Type B pancreatic cell (in vitro differentiated cells): ENCODE data around the gene PIAS1. TPM values are rescaled to one million over a fixed set of nuclear protein-coding genes. Genes with fewer than 3 reads are reported as not detected.

ENCODE experiments used
- DNase-seq: peaks from one replicate; pipeline ENCODE4 v3.0.0; 2021; ENCODE audit warnings: mixed read lengths; ENCODE audit not compliant: unreplicated experiment; ENCODE audit errors: extremely low spot score
- H3K27ac Mint-ChIP-seq: 2 replicates; pipeline ENCODE4 v1.8.0; 2021; ENCODE audit warnings: mild to moderate bottlenecking, mixed read lengths
- H3K27me3 Mint-ChIP-seq: 2 replicates; pipeline ENCODE4 v1.8.0; 2021; ENCODE audit warnings: mixed read lengths
- H3K36me3 Mint-ChIP-seq: 2 replicates; pipeline ENCODE4 v1.8.0; 2021; ENCODE audit warnings: mixed read lengths
- H3K4me1 Mint-ChIP-seq: one replicate; pipeline ENCODE4 v1.8.0; 2021; ENCODE audit warnings: mixed read lengths; ENCODE audit not compliant: unreplicated experiment
- H3K4me3 Mint-ChIP-seq: 2 replicates; pipeline ENCODE4 v1.8.0; 2021; ENCODE audit warnings: mild to moderate bottlenecking, mixed read lengths
- H3K9me3 Mint-ChIP-seq: 2 replicates; pipeline ENCODE4 v1.8.0; 2021; ENCODE audit warnings: mixed read lengths
- total RNA-seq: library from RNA; stranded (reverse); gene quantifications from 2 replicates; pipeline ENCODE4 v1.2.1, GENCODE V29; 2021; ENCODE audit warnings: low replicate concordance
- TF ChIP-seq, protein P1 (sequence below): fragments of 200-600 bp; sonication (generic); conservative IDR thresholded peaks from 2 replicates; pipeline ENCODE4 v1.5.0; 2021; ENCODE audit warnings: antibody characterized with exemption, mild to moderate bottlenecking

PIAS1 gene
- total RNA-seq, 1 donor from 2014 or later: 56.2 TPM

DNA sequence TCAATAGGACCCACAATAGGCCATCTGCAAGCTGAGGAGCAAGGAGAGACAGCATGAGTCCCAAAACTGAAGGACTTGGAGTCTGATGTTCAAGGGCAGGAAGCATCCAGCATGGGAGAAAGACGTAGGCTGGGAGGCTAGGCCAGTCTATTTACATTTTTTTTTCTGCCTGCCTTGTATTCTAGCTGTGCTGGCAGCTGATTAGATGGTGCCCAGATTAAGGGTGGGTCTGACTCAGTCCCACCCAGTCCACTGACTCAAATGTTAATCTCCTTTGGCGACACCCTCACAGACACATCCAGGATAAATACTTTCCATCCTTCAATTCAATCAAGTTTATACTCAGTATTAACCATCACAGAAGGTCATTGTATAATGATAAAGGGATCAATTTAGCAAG, 15.9 kb upstream of the PIAS1 start:
- Mint-ChIP-seq H3K36me3 (peaks cover 4% of the 10 kb centered on the region), H3K9me3 (peaks cover 27% of the 10 kb centered on the region), H3K4me3 (no peak overlapping the region), H3K27ac (no peak overlapping the region), H3K27me3 (no peaks in the 10 kb centered on the region), H3K4me1 (peaks cover 8% of the 10 kb centered on the region)
- TF ChIP-seq, protein P1, sequence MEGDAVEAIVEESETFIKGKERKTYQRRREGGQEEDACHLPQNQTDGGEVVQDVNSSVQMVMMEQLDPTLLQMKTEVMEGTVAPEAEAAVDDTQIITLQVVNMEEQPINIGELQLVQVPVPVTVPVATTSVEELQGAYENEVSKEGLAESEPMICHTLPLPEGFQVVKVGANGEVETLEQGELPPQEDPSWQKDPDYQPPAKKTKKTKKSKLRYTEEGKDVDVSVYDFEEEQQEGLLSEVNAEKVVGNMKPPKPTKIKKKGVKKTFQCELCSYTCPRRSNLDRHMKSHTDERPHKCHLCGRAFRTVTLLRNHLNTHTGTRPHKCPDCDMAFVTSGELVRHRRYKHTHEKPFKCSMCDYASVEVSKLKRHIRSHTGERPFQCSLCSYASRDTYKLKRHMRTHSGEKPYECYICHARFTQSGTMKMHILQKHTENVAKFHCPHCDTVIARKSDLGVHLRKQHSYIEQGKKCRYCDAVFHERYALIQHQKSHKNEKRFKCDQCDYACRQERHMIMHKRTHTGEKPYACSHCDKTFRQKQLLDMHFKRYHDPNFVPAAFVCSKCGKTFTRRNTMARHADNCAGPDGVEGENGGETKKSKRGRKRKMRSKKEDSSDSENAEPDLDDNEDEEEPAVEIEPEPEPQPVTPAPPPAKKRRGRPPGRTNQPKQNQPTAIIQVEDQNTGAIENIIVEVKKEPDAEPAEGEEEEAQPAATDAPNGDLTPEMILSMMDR: no peak
- DNase-seq: no peak

DNA sequence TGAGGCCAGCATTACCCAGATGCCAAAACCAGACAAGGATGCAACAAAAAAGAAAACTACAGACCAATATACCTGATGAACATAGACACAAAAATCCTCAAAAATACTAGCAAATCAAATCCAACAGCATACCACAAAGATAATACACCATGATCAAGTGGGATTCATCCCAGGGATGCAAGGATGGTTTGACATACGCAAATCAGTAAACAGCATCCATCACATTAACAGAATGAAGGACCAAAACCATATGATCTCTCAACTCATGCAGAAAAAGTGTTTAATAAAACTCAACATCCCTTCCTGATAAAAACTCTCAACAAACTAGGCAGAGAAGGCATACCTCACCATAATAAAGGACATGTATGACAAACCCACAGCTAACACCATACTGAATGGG, 14.0 kb upstream of the PIAS1 start:
- H3K4me1 Mint-ChIP-seq: peaks cover 8% of the 10 kb centered on the region
- no peaks in the 10 kb centered on the region for H3K27me3 Mint-ChIP-seq
- no peak for DNase-seq
- peaks cover 27% of the 10 kb centered on the region for H3K9me3 Mint-ChIP-seq
- H3K27ac Mint-ChIP-seq: no peak overlapping the region
- no peak overlapping the region for H3K4me3 Mint-ChIP-seq
- TF ChIP-seq, protein P1: no peak
- H3K36me3 Mint-ChIP-seq: peaks cover 4% of the 10 kb centered on the region

DNA sequence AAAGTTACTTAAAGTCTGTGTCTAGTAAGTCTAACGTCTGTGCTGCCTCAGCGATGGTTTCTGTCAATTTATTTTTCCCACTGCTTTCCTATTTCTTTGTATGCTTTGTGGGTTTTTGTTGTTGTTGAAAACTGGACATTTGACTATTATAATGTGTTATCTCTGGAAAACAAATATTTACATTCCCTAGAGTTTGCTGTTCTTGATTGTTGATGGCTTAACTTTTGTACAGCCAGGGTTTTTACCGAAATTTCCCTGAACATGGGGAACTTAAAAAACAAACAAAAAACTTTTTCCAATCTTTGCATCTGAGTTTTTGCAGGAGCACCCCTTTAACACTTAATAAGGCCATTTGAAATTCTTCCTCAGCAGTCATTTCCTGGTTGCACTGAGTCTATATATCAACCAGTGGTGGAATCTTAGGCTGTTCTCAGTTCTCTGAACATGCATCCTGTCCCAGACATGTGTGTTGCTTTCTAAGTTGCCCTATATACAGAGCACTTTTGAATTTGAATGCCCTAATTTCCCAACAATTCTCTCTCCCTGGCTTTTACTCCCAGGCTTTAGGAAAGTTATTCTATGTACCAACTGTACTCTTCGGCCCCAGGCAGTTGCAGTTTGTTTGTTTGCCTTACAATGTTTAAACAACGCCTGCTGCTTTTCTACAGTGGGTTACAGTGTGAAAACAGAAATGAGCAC, 11.8 kb upstream of the PIAS1 start:
- peaks cover 20% of the 10 kb centered on the region for H3K9me3 Mint-ChIP-seq
- H3K27me3 Mint-ChIP-seq: no peaks in the 10 kb centered on the region
- H3K36me3 Mint-ChIP-seq: peaks cover 4% of the 10 kb centered on the region
- TF ChIP-seq, protein P1: no peak
- no peak for DNase-seq
- peaks cover 8% of the 10 kb centered on the region for H3K4me1 Mint-ChIP-seq
- H3K4me3 Mint-ChIP-seq: no peak overlapping the region
- H3K27ac Mint-ChIP-seq: no peak overlapping the region

DNA sequence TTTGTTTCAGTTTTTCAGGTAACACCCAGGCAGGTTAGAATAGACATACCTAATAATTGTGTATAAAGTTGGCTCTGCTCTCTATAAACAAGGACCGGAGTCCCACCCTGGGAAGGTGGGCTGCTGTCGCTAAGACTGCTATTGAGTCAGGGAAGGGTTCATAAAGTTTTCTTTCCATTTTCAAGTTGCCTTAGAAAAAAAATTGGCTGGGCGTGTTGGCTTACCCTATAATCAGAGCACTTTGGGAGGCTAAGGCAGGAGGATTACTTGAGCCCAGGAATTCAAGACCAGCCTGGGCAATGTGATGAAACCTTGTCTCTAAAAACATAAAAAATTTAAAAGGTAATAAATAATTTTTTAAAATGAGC, 11.3 kb upstream of the PIAS1 start:
- DNase-seq: no peak
- TF ChIP-seq, protein P1: no peak
- H3K27ac Mint-ChIP-seq: no peak overlapping the region
- H3K4me3 Mint-ChIP-seq: no peak overlapping the region
- peaks cover 15% of the 10 kb centered on the region for H3K9me3 Mint-ChIP-seq
- H3K27me3 Mint-ChIP-seq: no peaks in the 10 kb centered on the region
- H3K4me1 Mint-ChIP-seq: peaks cover 8% of the 10 kb centered on the region
- peaks cover 4% of the 10 kb centered on the region for H3K36me3 Mint-ChIP-seq

DNA sequence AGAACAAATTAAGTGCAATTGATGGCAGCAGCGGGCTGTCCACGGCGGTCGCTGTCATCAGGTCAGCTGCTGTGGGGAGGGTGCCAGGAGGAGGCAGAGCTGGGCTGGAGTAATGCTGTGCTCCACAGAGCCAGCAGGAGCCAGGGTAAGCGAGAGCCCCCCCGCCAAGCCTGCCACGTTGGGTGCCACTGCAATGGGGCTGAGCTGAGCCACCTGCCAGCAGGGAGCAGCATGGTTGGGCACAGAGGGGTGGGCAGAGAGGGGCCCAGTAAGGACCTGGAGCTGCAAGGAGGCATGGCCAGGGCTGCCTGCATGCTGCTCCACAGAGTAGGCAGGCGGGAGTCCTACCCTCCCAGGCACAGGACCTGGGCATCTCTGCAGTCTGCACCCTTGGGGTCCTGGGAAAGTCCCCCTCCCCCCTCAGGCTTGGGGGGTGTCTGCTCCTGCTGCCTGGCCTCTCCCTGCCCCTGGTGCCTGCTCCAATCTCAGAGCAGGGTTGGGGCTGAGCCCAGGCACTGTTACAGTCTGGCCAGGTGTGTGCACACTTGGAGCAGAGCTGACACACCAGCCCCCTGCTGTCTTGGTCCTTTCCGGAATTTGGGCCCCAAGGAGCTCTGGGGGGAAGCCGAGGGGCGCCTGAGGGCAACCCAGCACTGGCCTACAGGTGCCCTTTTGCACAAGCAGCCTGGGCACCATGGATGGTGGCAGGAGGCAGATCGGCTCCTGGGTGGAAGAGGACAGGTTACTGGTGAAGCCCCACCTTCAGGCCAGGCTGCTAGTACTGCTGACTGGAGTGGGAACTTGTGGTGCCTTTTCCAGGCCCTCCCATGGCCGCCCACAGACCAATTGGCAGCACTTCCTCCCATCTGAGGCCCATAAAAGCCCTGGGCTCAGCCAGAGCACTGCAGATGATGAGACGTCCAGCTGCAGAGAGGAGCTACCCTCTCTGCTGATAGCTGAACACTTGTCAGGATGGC, 8.5 kb upstream of the PIAS1 start:
- peaks cover 5% of the 10 kb centered on the region for H3K9me3 Mint-ChIP-seq
- H3K27me3 Mint-ChIP-seq: no peaks in the 10 kb centered on the region
- peaks cover 8% of the 10 kb centered on the region for H3K4me1 Mint-ChIP-seq
- TF ChIP-seq, protein P1: no peak
- H3K36me3 Mint-ChIP-seq: no peaks in the 10 kb centered on the region
- no peak overlapping the region for H3K27ac Mint-ChIP-seq
- no peak for DNase-seq
- H3K4me3 Mint-ChIP-seq: no peak overlapping the region
